Neural progenitor cell (in vitro differentiated cells): ENCODE data around the gene RAB13.

Source experiments
- CTCF ChIP-seq: fragments of 200-600 bp; sonication (generic); IDR thresholded peaks from 2 replicates; pipeline ENCODE4 v1.5.1; 2017; ENCODE audit warnings: antibody characterized with exemption, mild to moderate bottlenecking
- EZH2 ChIP-seq: fragments of 200-600 bp; sonication (generic); IDR thresholded peaks from 2 replicates; pipeline ENCODE4 v1.6.1; 2017; ENCODE audit warnings: antibody characterized with exemption, mild to moderate bottlenecking, moderate library complexity

GRCh38 chr1:153956997-153957715, 29.0 kb downstream of the RAB13 start:
- TF ChIP-seq EZH2 = no peak
- no peak for TF ChIP-seq CTCF
